Endothelial cell of umbilical vein (primary cell): ENCODE results near the gene INPP5A. TPM values are rescaled to one million over a fixed set of nuclear protein-coding genes. Genes with fewer than 3 reads are reported as not detected.

ENCODE experiments used
- BruUV-seq: library from RNA; stranded (reverse); fragments of 400-500 nt; replicated peaks from 2 replicates; lab custom pipeline; 2021; lab: Mats Ljungman, UMichigan
- CTCF ChIA-PET: fragments of 300-600, 350-600 bp; sonication (Branson Sonifier 250); formaldehyde crosslinking; loops from one replicate; lab custom pipeline; 2021; ENCODE audit warnings: antibody characterized with exemption, inconsistent platforms; lab: Charles Lee
- POLR2A ChIA-PET: fragments of 300-600, 350-600 bp; sonication (Branson Sonifier 250); formaldehyde crosslinking; loops from one replicate; lab custom pipeline; 2021; ENCODE audit warnings: antibody characterized with exemption, inconsistent platforms; lab: Charles Lee
- DNase-seq: peaks from one replicate; pipeline ENCODE4 v3.0.0-alpha.2; 2011; ENCODE audit warnings: low read depth, low spot score
- FAIRE-seq: peaks from 2 replicates; lab custom pipeline; 2011; peaks lifted over from hg19 to GRCh38; lab: Jason Lieb, UNC
- H2AFZ ChIP-seq: 2 replicates; pipeline ENCODE4 v1.6.0; 2012; ENCODE audit warnings: low read depth, low read length, control low read depth, inconsistent platforms
- H3K27ac ChIP-seq: 2 replicates; pipeline ENCODE4 v1.5.1; 2011; ENCODE audit warnings: low read depth, mild to moderate bottlenecking, control low read depth, low read length, moderate library complexity; ENCODE audit not compliant: insufficient read depth
- H3K27me3 ChIP-seq, 2 experiments: 2 replicates each; pipeline versions ENCODE4 v1.6.0 to v1.6.1; 2011; ENCODE audit warnings: low read length in 2 of 2, mixed read lengths in 1 of 2; ENCODE audit not compliant: control insufficient read depth in 2 of 2, insufficient read depth in 2 of 2
- H3K36me3 ChIP-seq, 2 experiments: 2 replicates in 1 of 2; 3 replicates in 1 of 2; pipeline ENCODE4 v1.5.1; 2011; ENCODE audit warnings: low read length in 2 of 2, mild to moderate bottlenecking in 1 of 2, moderate library complexity in 1 of 2; ENCODE audit not compliant: control insufficient read depth in 2 of 2, insufficient read depth in 2 of 2; ENCODE audit errors: extremely low read depth in 1 of 2
- H3K4me1 ChIP-seq: 3 replicates; pipeline ENCODE4 v1.5.1; 2011; ENCODE audit warnings: mild to moderate bottlenecking, low read length; ENCODE audit not compliant: control insufficient read depth, insufficient read depth; ENCODE audit errors: extremely low read depth
- H3K4me2 ChIP-seq: 2 replicates; pipeline ENCODE4 v1.6.1; 2011; ENCODE audit warnings: low read length, control low read depth, mixed read lengths; ENCODE audit not compliant: insufficient read depth
- H3K4me3 ChIP-seq, 3 experiments: fragments of 200-600 bp in 1 of 3; sonication (generic), shearing (Covaris generic) in 1 of 3; replicated peaks in 1 of 3; 2 replicates each; pipeline ENCODE4 v1.5.1; 2011 to 2016; ENCODE audit warnings: control low read depth in 3 of 3, low read length in 3 of 3, mild to moderate bottlenecking in 2 of 3, inconsistent platforms in 1 of 3, low read depth in 1 of 3, moderate library complexity in 1 of 3; ENCODE audit not compliant: insufficient read depth in 1 of 3
- H3K79me2 ChIP-seq: 2 replicates; pipeline ENCODE4 v1.6.0; 2012; ENCODE audit warnings: low read length, inconsistent platforms; ENCODE audit not compliant: control insufficient read depth, insufficient read depth
- H3K9ac ChIP-seq: replicated peaks from 2 replicates; pipeline ENCODE3; 2011; ENCODE audit warnings: low read length, control low read depth; ENCODE audit not compliant: insufficient read depth; ENCODE audit errors: extremely low read depth
- H3K9me1 ChIP-seq: replicated peaks from 3 replicates; pipeline ENCODE4 v1.6.0; 2011; ENCODE audit warnings: mild to moderate bottlenecking, low read length; ENCODE audit not compliant: control insufficient read depth, insufficient read depth; ENCODE audit errors: extremely low read depth
- H3K9me3 ChIP-seq: replicated peaks from 2 replicates; pipeline ENCODE4 v1.5.1; 2012; ENCODE audit warnings: low read length, inconsistent platforms; ENCODE audit not compliant: control insufficient read depth, insufficient read depth
- H4K20me1 ChIP-seq: replicated peaks from 2 replicates; pipeline ENCODE3; 2011; ENCODE audit warnings: mild to moderate bottlenecking, low read length; ENCODE audit not compliant: control insufficient read depth, insufficient read depth; ENCODE audit errors: extremely low read depth
- CTCF ChIP-seq, 2 donors: IDR thresholded peaks; 1 replicate in 1 of 2; 2 replicates in 1 of 2; pipeline ENCODE4 v1.5.1; 2011; ENCODE audit warnings: low read length in 2 of 2, mild to moderate bottlenecking in 2 of 2, moderate library complexity in 2 of 2, control low read depth in 1 of 2, inconsistent platforms in 1 of 2, low read depth in 1 of 2; ENCODE audit not compliant: insufficient read depth in 1 of 2; ENCODE audit errors: extremely low read depth in 1 of 2
- EZH2 ChIP-seq: IDR thresholded peaks from 2 replicates; pipeline ENCODE4 v1.6.1; 2012; ENCODE audit warnings: borderline replicate concordance, low read depth, mild to moderate bottlenecking, moderate library complexity, low read length, inconsistent platforms; ENCODE audit not compliant: severe bottlenecking
- FOS ChIP-seq: IDR thresholded peaks from 2 replicates; pipeline ENCODE4 v1.6.1; 2011; ENCODE audit warnings: mild to moderate bottlenecking, low read length, moderate library complexity, borderline replicate concordance; ENCODE audit not compliant: insufficient read depth
- GATA2 ChIP-seq: IDR thresholded peaks from 2 replicates; pipeline ENCODE4 v1.7.0; 2011; ENCODE audit warnings: low read depth, mild to moderate bottlenecking, moderate library complexity, mixed read lengths, low read length; ENCODE audit not compliant: insufficient read length, insufficient read depth
- JUN ChIP-seq: IDR thresholded peaks from 2 replicates; pipeline ENCODE4 v1.6.1; 2011; ENCODE audit warnings: borderline replicate concordance, low read depth; ENCODE audit not compliant: insufficient read length, insufficient read depth
- MAX ChIP-seq: IDR thresholded peaks from 2 replicates; pipeline ENCODE4 v1.6.1; 2011; ENCODE audit not compliant: insufficient read depth, insufficient read length
- MYC ChIP-seq: IDR thresholded peaks from one replicate; pipeline ENCODE4 v1.6.1; 2011; ENCODE audit warnings: mild to moderate bottlenecking, low read depth, low read length
- POLR2A ChIP-seq: IDR thresholded peaks from 2 replicates; pipeline ENCODE4 v1.6.1; 2012; ENCODE audit warnings: low read depth, mild to moderate bottlenecking, control low read depth, low read length
- POLR2AphosphoS5 ChIP-seq: IDR thresholded peaks from 2 replicates; pipeline ENCODE4 v1.6.1; 2012; ENCODE audit warnings: low read depth, mild to moderate bottlenecking, control low read depth, low read length, moderate library complexity; ENCODE audit not compliant: insufficient read depth
- dilution Hi-C: fragments of 300-500 bp; cut with MboI; formaldehyde crosslinking; loops from one replicate; pipeline ENCODE4 v1.15.0; 2019; ENCODE audit warnings: low sequenced_read_pairs; ENCODE audit not compliant: extremely low pct_ligation_motif_present
- intact Hi-C: fragments of 100-400 bp; cut with micrococcal nuclease; formaldehyde crosslinking; loops from one replicate; pipeline ENCODE4 v1.10.0; 2022
- polyA plus RNA-seq, 4 experiments: library from polyadenylated mRNA; depleted of rRNA in 3 of 4; stranded (reverse) in 3 of 4; unstranded in 1 of 4; fragments of >200 nt; gene quantifications; 2 replicates each; pipeline versions ENCODE4 v1.2.1 to v1.2.3, GENCODE V29; 2011 to 2012; ENCODE audit warnings: missing spikeins in 1 of 4
- total RNA-seq: library from RNA; stranded (reverse); gene quantifications from 2 replicates; pipeline ENCODE4 v1.2.3, GENCODE V29; 2021

The INPP5A gene
- total and polyA plus RNA-seq, 2 donors (not counting 3 experiments of a cell fraction or from before 2014, with no cell fraction given): 22.9 to 33.2 TPM

GRCh38 chr10:132730573-132730953, 193.0 kb downstream of the INPP5A start:
- no peaks in the 10 kb centered on the region for H3K79me2 ChIP-seq
- no peaks in the 10 kb centered on the region for H3K27me3 ChIP-seq
- H3K9me3 ChIP-seq: no peaks in the 10 kb centered on the region
- H3K4me3 ChIP-seq: no peak overlapping the region
- BruUV-seq: no TSS peak
- H4K20me1 ChIP-seq: no peaks in the 10 kb centered on the region
- DNase-seq (no peak), FAIRE-seq (no peak)
- H3K9ac ChIP-seq: no peak overlapping the region
- intact Hi-C loops: no loop called here
- H3K9me1 ChIP-seq: no peaks in the 10 kb centered on the region
- no peak overlapping the region for H3K27ac ChIP-seq
- H2AFZ ChIP-seq: no peak overlapping the region
- TF ChIP-seq POLR2AphosphoS5 (no peak), MAX (no peak), EZH2 (no peak), JUN (no peak), FOS (no peak)
- no peak overlapping the region for H3K4me2 ChIP-seq
- dilution Hi-C loops: no loop called here
- ChIA-PET POLR2A (no interaction called here), CTCF (no interaction called here)
- H3K36me3 ChIP-seq: no peaks in the 10 kb centered on the region
- no peaks in the 10 kb centered on the region for H3K4me1 ChIP-seq

GRCh38 chr10:132732518-132732917, 194.9 kb downstream of the INPP5A start:
- no peaks in the 10 kb centered on the region for H3K9me3 ChIP-seq
- dilution Hi-C loops (no loop called here), intact Hi-C loops (no loop called here)
- FAIRE-seq (no peak), DNase-seq (no peak)
- no peak overlapping the region for H3K4me3 ChIP-seq
- no peaks in the 10 kb centered on the region for H3K27me3 ChIP-seq
- TF ChIP-seq JUN: no peak
- no peak for TF ChIP-seq POLR2A
- TF ChIP-seq FOS: no peak
- no peak for TF ChIP-seq MAX
- no peak for TF ChIP-seq MYC
- no peak for TF ChIP-seq EZH2
- no peak for TF ChIP-seq CTCF (IDR thresholded peaks at IDR 0.05; ENCODE audit: extremely low read depth in 1 of 2, insufficient read depth in 1 of 2, low read depth in 1 of 2, low read length in 2 of 2)
- no peak for TF ChIP-seq GATA2
- no peak for TF ChIP-seq POLR2AphosphoS5
- H3K9me1 ChIP-seq: no peaks in the 10 kb centered on the region
- CTCF ChIA-PET: no interaction called here
- no peaks in the 10 kb centered on the region for H3K79me2 ChIP-seq
- H3K4me1 ChIP-seq: no peaks in the 10 kb centered on the region
- H4K20me1 ChIP-seq: no peaks in the 10 kb centered on the region
- no peak overlapping the region for H3K27ac ChIP-seq
- no TSS peak for BruUV-seq
- no peak overlapping the region for H3K4me2 ChIP-seq
- no peak overlapping the region for H2AFZ ChIP-seq
- H3K9ac ChIP-seq: no peak overlapping the region
- POLR2A ChIA-PET: interaction anchor here (0.6 kb wide), 1 partner anchor 29 kb away, joined by 4 read pairs; no protein-coding TSS in a partner anchor
- H3K36me3 ChIP-seq: no peaks in the 10 kb centered on the region
